GM10248 (cell line): Measurements from ENCODE around the gene GLIS1.

Source experiments
- CTCF ChIA-PET: fragments of 300-600 bp; sonication (Branson Sonifier 250); formaldehyde crosslinking; extraction: SDS; loops from one replicate; lab custom pipeline; 2021; ENCODE audit warnings: antibody characterized with exemption; lab: Yijun Ruan, JAX
- POLR2A ChIA-PET: fragments of 350-650 bp; sonication (Branson Sonifier 250); formaldehyde crosslinking; extraction: SDS; loops from one replicate; lab custom pipeline; 2020; ENCODE audit warnings: antibody characterized with exemption; lab: Yijun Ruan, JAX
- DNase-seq: peaks from one replicate; pipeline ENCODE4 v3.0.0; 2012; ENCODE audit errors: extremely low spot score
- CTCF ChIP-seq: IDR thresholded peaks from 2 replicates; pipeline ENCODE4 v1.5.1; 2012; ENCODE audit warnings: mild to moderate bottlenecking, low read depth; ENCODE audit errors: extremely low read depth, missing control alignments, control extremely low read depth

The GLIS1 gene

DNA sequence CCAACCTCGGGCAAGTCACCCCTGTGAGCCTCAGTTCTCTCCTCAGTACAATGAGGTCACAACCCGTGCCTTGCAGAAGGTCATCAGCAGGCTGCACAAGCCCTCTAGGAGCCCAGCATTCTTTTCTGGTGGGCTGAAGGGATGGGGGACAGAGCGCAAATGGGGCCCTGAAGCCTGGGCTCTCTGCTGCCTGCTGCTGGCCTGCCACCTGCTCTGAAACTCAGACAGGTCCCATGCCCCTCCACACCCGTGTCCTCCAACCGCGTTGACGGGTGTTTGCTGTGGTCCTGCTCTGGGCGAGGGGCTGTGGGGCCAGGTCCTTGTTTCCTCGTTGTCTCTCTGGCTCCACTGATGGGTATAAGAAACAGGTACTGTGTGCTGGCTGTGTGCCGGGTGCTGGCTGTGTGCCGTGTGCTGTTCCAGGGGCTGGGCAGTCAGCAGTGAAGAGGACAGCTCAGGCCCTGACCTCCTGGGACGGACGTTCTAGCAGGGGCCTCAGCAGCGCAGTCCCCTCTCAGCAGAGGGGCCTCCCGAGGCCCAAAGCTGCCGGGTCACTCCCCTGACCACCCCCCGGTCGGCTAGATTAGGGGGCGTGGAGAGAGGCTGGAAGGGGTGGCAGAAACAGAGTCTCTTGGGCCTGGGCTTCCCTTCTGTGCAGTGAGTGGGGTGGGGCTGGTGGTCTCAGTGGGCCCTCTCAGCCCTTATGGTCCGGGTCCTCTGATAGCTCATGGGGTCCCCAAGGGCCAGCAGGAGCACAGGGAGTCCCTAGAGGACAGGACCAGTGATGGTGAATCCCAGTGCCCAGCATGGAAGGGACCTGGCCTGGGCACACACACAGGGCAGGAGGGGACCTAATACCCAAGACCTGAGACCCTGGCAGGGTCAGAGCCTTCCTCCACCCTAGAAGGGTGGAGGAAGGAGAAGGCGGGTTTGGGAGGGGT is 237.6 kb downstream of the GLIS1 start:
- no peak for DNase-seq
- TF ChIP-seq CTCF, result no peak
- ChIA-PET POLR2A (interaction anchor here (0.5 kb wide), 1 partner anchor 33 kb away, joined by 3 read pairs; no protein-coding TSS in a partner anchor), CTCF (no interaction called here)

GRCh38 chr1:53500204-53501064 is 238.5 kb downstream of the GLIS1 start:
- POLR2A ChIA-PET, result no interaction called here
- no peak for TF ChIP-seq CTCF
- DNase-seq, result no peak
- CTCF ChIA-PET, result no interaction called here

DNA sequence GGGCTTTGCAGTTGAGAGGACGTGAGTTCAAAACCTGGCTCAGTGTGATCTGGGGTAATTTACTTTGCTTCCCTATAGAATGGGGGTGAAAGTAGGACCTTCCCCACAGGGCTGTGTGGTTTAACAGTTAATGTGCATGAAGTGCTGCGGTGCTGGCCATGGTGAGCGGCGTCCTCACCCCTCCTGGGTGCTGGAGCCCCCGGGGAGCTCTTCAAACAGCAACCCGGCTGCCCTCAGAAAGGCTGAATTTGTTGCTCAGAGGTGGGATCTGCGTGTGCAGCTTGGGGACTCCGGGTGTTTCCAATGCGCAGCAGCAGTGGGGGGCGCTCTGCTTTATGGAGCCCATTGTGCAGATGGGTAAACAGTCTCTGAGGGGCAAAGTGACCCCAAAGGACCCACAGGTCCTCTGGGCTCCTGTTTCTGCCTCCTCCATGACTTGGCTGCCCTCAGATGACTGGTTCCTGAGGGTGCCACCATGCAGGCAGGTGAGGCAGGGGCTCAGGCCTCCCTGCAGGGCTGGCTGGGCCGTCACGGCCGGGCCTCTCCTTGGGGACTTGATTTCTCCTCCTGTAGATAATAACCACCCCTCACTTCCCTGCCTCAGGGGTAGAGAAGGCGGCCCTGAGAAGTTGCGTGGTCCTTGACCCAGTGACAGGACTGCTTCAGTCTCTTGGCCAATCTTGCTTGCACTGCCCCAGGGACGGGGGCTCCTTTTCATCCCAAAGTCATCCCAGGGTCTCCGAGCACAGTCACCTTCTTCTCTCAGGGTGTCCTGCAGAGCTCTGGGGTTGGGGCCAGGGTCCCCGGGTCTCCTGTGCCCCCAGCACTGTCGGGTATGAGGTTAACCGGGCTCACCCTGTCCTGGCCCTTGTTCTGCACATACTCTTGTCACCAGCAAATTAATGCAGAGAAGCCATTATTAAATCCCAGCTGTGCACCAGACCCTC is 239.4 kb downstream of the GLIS1 start:
- DNase-seq, result no peak
- CTCF ChIA-PET, result interaction anchor here (1.5 kb wide), 1 partner anchor 15 kb away, joined by 3 read pairs; no protein-coding TSS in a partner anchor
- POLR2A ChIA-PET, result no interaction called here
- no peak for TF ChIP-seq CTCF

- POLR2A ChIA-PET, result no interaction called here
- CTCF ChIA-PET, result interaction anchor here (1.5 kb wide), 1 partner anchor 14 kb away, joined by 3 read pairs; no protein-coding TSS in a partner anchor
- no peak for DNase-seq
- TF ChIP-seq CTCF, result no peak
Measured at GRCh38 chr1:53498555-53499131, 240.3 kb downstream of the GLIS1 start.

DNA sequence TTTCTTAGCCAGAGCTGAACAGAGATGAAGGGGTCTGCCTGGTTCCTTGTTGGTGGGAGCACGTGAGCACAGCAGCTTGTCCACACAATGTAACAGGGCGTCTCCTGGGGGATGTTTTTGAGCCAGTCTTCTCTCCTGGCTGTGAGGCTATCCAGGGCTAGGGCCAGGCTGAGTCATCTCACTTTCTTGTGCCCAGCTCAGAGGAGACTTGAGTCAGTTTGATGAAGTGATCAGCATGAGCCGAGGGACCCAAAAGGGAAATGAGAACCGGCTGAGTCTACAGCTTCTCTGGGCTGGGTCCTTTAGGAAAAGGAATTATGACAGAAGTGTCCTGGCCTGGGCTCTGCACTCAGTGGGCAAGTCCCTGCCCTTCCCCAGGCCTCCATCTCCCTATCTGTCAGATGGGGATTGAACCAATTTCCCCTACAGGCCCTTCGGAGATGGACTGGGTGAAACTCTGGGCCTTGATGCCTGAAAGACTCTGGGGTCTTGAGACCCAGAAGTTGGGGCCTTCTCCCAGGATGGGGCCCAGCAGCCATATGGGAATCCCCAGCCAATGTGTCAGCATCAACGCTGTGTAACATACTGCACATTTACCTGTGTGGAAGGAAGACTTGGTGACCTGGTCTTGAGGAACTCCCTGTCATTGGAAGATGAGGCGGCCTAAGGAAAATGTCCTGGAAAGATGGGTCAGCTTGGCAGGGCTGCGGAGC is 243.2 kb downstream of the GLIS1 start:
- DNase-seq, result no peak
- POLR2A ChIA-PET, result no interaction called here
- CTCF ChIA-PET, result interaction anchor here (3.0 kb wide), 1 partner anchor 9 kb away, joined by 7 read pairs; no protein-coding TSS in a partner anchor

More for the DNA sequence above, 243.2 kb downstream of the GLIS1 start:
- no peak for TF ChIP-seq CTCF
